OCI-LY7 (cell line): Measurements from ENCODE around the gene COL4A4.

Experiments used
- CTCF ChIP-seq: fragments of 200-600 bp; sonication (generic); conservative IDR thresholded peaks from 2 replicates; pipeline ENCODE4 v1.5.1; 2014; ENCODE audit warnings: mild to moderate bottlenecking, antibody characterized with exemption, low read length, moderate library complexity, mixed read lengths
- EZH2phosphoT487 ChIP-seq: fragments of 200-600 bp; sonication (generic); IDR thresholded peaks from 2 replicates; pipeline ENCODE4 v1.6.1; 2018; ENCODE audit warnings: low read depth, borderline replicate concordance, mild to moderate bottlenecking, mixed run types, antibody characterized with exemption, low read length, moderate library complexity, mixed read lengths

GRCh38 chr2:227097495-227098161, 66.4 kb downstream of the COL4A4 start:
- TF ChIP-seq CTCF (no peak), EZH2phosphoT487 (no peak)
